ENCODE data around the gene IGBP1.
"Not testable (repeated sequence)": the region's sequence is repeated elsewhere in the genome, so short reads cannot be mapped to it uniquely, and the experiment has no call there.

The IGBP1 gene

DNA sequence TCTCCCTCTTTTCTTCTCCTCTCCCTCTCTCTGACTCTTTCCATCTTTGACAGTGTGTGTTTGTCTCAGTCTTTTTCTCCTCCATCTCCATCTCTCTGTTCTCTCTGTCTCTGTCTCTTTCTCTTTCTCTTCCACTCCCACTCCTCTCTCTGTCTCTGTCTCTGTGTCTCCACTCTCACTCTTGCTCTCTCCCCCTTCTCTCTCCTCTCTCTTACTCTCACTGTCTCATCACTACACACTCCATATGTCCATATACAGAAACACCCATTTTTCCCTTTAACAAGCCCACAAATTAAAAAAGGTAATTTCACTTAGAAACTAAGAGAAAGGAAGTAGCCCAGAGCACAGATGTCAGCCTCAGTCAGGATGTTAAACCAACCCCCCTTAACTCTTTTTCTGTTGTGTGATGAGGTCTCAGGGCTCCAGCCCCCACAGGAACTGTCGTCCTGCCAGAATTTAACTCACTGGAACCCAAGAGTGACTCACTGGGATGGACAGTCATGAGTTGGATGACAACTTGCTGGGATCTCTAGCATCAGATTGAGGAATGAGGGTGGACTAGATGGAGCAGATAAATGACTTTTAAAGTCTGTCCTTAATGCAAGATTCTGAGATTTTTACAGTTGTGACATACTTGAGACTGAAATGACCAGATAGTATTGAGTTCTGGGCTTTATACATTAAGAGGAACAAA, 43.5 kb upstream of the IGBP1 start:
- Histone ChIP-seq H3K36me3 (no peaks in the 10 kb centered on the region), H3K27me3 (no peaks in the 10 kb centered on the region), H3K9me3 (no peaks in the 10 kb centered on the region), H3K4me3 (no peak overlapping the region), H3K4me1 (no peaks in the 10 kb centered on the region), H3K27ac (no peak overlapping the region)
- intact Hi-C loops (cut with DNase I; ENCODE audit: low total_unique reads): no loop called here
- DNase-seq: no peak
- no peak for TF ChIP-seq CTCF (IDR thresholded peaks at IDR 0.05)

DNA sequence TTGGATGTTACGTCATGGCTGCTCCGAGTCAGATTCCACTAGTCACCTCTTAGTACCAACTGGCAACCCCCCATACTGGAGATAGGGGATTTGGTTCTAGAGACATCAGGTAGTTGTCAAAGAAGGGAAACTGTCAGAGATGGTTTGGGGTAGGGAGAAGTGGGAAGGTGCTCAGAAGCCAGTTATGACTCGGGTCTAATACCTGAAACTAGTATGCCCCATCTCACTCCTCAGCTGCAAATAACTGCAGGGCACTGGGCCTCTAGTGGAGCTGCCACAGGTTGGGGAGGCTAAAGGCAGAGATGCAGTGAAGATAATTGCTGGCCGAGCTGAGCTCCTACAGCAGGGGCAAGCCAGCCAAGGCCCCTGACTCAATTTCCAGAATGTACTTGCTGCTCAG, 41.0 kb upstream of the IGBP1 start:
- intact Hi-C loops (cut with DNase I; ENCODE audit: low total_unique reads): no loop called here
- TF ChIP-seq CTCF (IDR thresholded peaks at IDR 0.05): no peak
- Histone ChIP-seq H3K4me3 (no peak overlapping the region), H3K27me3 (no peaks in the 10 kb centered on the region), H3K4me1 (no peaks in the 10 kb centered on the region), H3K27ac (no peak overlapping the region), H3K36me3 (no peaks in the 10 kb centered on the region), H3K9me3 (no peaks in the 10 kb centered on the region)
- DNase-seq: no peak

- H3K4me1 ChIP-seq: no peaks in the 10 kb centered on the region
- no peak overlapping the region for H3K27ac ChIP-seq
- no peak for DNase-seq
- H3K27me3 ChIP-seq: no peaks in the 10 kb centered on the region
- no peak overlapping the region for H3K4me3 ChIP-seq
- intact Hi-C loops (cut with DNase I; ENCODE audit: low total_unique reads): no loop called here
- H3K9me3 ChIP-seq: no peaks in the 10 kb centered on the region
- H3K36me3 ChIP-seq: no peaks in the 10 kb centered on the region
- no peak for TF ChIP-seq CTCF (IDR thresholded peaks at IDR 0.05)
Observed at GRCh38 chrX:70096052-70096451, 37.2 kb upstream of the IGBP1 start.

DNA sequence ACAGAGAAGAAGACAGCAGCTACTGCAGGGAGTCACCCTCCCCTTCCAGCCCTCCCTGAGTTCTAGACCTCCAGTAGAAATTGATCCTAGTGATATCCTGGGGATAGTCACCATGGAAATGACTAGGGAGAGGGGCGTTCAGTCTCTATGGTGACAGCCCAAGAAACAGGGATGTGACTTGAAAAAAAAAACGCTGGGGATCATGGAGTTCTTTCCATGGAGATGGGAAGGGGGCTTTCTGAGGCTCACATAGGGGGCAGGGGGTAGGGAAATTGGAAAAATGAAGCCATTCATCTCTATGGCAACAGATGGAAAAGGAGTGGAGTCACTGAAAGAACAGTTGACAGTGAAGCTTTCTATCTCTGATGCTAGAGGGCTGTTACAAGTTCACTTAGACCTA, 28.0 kb upstream of the IGBP1 start:
- intact Hi-C loops (cut with DNase I; ENCODE audit: low total_unique reads): no loop called here
- Histone ChIP-seq H3K4me3 (no peak overlapping the region), H3K4me1 (no peaks in the 10 kb centered on the region), H3K27ac (no peak overlapping the region), H3K27me3 (no peaks in the 10 kb centered on the region), H3K9me3 (no peaks in the 10 kb centered on the region), H3K36me3 (no peaks in the 10 kb centered on the region)
- DNase-seq: no peak
- TF ChIP-seq CTCF (IDR thresholded peaks at IDR 0.05): no peak

- H3K27ac ChIP-seq; H3K36me3 ChIP-seq; intact Hi-C loops (cut with DNase I; ENCODE audit: low total_unique reads); DNase-seq; H3K27me3 ChIP-seq; H3K4me1 ChIP-seq; H3K4me3 ChIP-seq: not testable (repeated sequence)
- peaks cover 0 to 18% (median 15%) of the 10 kb centered on the region in 3 donors for H3K9me3 ChIP-seq
Observed at GRCh38 chrX:70111436-70112026, 21.7 kb upstream of the IGBP1 start.

GRCh38 chrX:70117738-70118137, 15.5 kb upstream of the IGBP1 start:
- no peaks in the 10 kb centered on the region for H3K27me3 ChIP-seq
- no peak for DNase-seq
- no peak overlapping the region for H3K27ac ChIP-seq
- intact Hi-C loops (cut with DNase I; ENCODE audit: low total_unique reads): no loop called here
- H3K36me3 ChIP-seq: no peaks in the 10 kb centered on the region
- no peaks in the 10 kb centered on the region for H3K4me1 ChIP-seq
- H3K9me3 ChIP-seq: peaks cover 0 to 12% (median 12%) of the 10 kb centered on the region in 3 donors
- H3K4me3 ChIP-seq: no peak overlapping the region
- no peak for TF ChIP-seq CTCF (IDR thresholded peaks at IDR 0.05)

- H3K27me3 ChIP-seq; H3K27ac ChIP-seq; H3K36me3 ChIP-seq; H3K4me1 ChIP-seq; intact Hi-C loops (cut with DNase I; ENCODE audit: low total_unique reads); DNase-seq; H3K4me3 ChIP-seq: not testable (repeated sequence)
- H3K9me3 ChIP-seq: peaks cover 0 to 11% (median 8%) of the 10 kb centered on the region in 3 donors
Observed at GRCh38 chrX:70123014-70123413, 10.2 kb upstream of the IGBP1 start.
